Placental epithelial cell (primary cell): Measurements from ENCODE around the gene PURA. TPM values are rescaled to one million over a fixed set of nuclear protein-coding genes. Genes with fewer than 3 reads are reported as not detected.

Experiments
- total RNA-seq: library from RNA; depleted of rRNA; stranded (reverse); fragments of >200 nt; gene quantifications from 2 replicates; pipeline ENCODE4 v1.2.3, GENCODE V29; 2012

PURA gene
- 16.2 and 19.2 TPM in 2 replicates for total RNA-seq

GRCh38 chr5:140113699-140114263, at the start of gene PURA:
PURA (plus strand) TSS chr5:140114109; CDS start chr5:140114182, 73 bp downstream.

GRCh38 chr5:140125637-140126036, 11.7 kb downstream of the PURA start, which contains the start of gene IGIP:
IGIP (plus strand) TSS chr5:140125937; CDS start chr5:140128477, 2,540 bp downstream.

DNA sequence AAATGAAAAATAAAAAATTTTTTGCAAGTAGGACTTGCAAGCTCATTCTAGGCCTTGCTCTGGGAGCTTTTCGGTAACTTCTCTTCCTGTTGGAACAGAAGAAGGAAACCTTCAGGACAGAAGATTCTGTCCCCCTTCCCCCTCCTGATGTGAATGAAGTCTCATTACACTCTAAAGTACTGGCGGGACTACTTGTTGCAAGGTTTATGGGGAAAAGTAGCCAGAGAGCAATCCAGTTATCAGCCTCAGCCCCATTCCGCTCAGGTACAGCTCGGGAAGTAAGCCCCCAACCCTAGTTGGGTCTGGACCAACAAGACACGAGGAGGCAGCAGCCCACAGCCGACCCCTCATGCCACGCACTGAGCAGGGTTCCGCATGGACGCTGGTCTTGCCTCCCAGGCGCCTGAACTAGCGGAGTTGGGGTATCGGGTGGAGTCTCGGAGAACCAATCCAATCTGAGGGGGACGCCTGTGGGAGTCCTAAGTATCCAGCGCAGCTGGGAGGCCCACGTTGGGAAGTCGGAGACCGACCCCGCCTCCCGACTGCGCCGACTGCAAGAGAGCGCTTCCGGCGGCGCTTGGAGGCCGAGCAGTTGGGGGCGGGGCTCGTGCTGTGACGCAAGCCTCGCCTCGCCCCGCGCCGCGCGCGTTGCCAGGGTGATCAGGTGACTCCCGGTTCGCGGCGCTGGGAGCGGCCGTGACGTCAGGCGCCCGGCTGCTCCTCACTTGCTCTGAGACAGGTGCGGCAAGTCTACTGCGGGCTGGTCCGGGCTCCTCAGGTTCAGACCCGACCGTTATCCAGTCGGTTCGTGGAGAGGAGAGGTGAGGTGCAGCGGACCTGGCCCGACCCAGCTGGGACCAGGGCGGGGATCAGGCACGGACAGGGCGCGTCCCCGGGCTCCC, 60.8 kb downstream of the PURA start, which contains the start of gene CYSTM1:
Gene CYSTM1, plus strand, starts transcription at position 724 of the 902 bp plus-strand sequence. CDS start 19,278 bp downstream, outside the sequence.

Other genes with a start within 250 kb of the PURA start
- gene NRG2, start 70.8 kb upstream of the PURA start, total RNA-seq, result 0.22 TPM in 1 of 2 replicates, not detected in the other
- gene IGIP, start 11.8 kb downstream of the PURA start, total RNA-seq, result 4.8 and 7.5 TPM in 2 replicates
- 1.2 and 1.6 TPM in 2 replicates for gene CYSTM1, start 61.1 kb downstream of the PURA start, total RNA-seq
- 57.7 and 77.1 TPM in 2 replicates for gene PFDN1, start 189.0 kb downstream of the PURA start, total RNA-seq
- gene HBEGF, start 232.5 kb downstream of the PURA start, total RNA-seq, result under 0.01 and 1.2 TPM in 2 replicates
- gene SLC4A9, start 246.1 kb downstream of the PURA start, total RNA-seq, result not detected in 2 replicates